HepG2 (cell line): Measurements from ENCODE around the gene SH3BP2. TPM values are rescaled to one million over a fixed set of nuclear protein-coding genes. Genes with fewer than 3 reads are reported as not detected.

Experiments used
- DBP ChIP-seq: sonication (generic); formaldehyde crosslinking; IDR thresholded peaks from 2 replicates; pipeline ENCODE4 v1.4.0; 2020; ENCODE audit warnings: missing genetic modification reagents; ENCODE audit errors: not compliant biosample characterization
- ETS1 ChIP-seq: sonication (generic); formaldehyde crosslinking; IDR thresholded peaks from 2 replicates; pipeline ENCODE4 v1.4.0; 2020; ENCODE audit warnings: missing genetic modification reagents
- FOXK2 ChIP-seq: fragments of 450-650 bp; IDR thresholded peaks from 2 replicates; pipeline ENCODE4 v1.6.1; 2016
- GTF2F1 ChIP-seq: fragments of 150-350 bp; IDR thresholded peaks from 2 replicates; pipeline ENCODE4 v1.6.1; 2014; ENCODE audit warnings: low read length
- HOXD1 ChIP-seq: sonication (generic); formaldehyde crosslinking; IDR thresholded peaks from 2 replicates; pipeline ENCODE4 v1.5.0; 2020; ENCODE audit warnings: missing genetic modification reagents
- KLF6 ChIP-seq: IDR thresholded peaks from 2 replicates; pipeline ENCODE4 v1.8.0; 2016; ENCODE audit warnings: missing biosample characterization, missing genetic modification reagents
- MBNL3 ChIP-seq: fragments of 250-450 bp; sonication (Bioruptor Pico); conservative IDR thresholded peaks from 2 replicates; pipeline ENCODE4 v1.8.0; 2022; ENCODE audit warnings: mild to moderate bottlenecking, inconsistent platforms
- MEF2D ChIP-seq: sonication (generic); formaldehyde crosslinking; IDR thresholded peaks from 2 replicates; pipeline ENCODE4 v1.5.1; 2020; ENCODE audit warnings: mild to moderate bottlenecking, missing genetic modification reagents
- NCOA1 ChIP-seq: sonication (generic); formaldehyde crosslinking; IDR thresholded peaks from 2 replicates; pipeline ENCODE4 v1.9.0; 2021; ENCODE audit warnings: missing genetic modification reagents
- NR3C1 ChIP-seq: sonication (generic); formaldehyde crosslinking; IDR thresholded peaks from 2 replicates; pipeline ENCODE4 v1.4.0; 2020; ENCODE audit warnings: missing genetic modification reagents
- POLR2AphosphoS5 ChIP-seq: IDR thresholded peaks from 2 replicates; pipeline ENCODE4 v1.6.1; 2012; ENCODE audit warnings: low read depth, low read length
- RBM22 ChIP-seq: fragments of 200-400 bp; formaldehyde crosslinking; optimal IDR thresholded peaks from 2 replicates; pipeline ENCODE3; 2017; ENCODE audit warnings: mild to moderate bottlenecking, low read length, moderate library complexity
- SALL1 ChIP-seq: sonication (generic); formaldehyde crosslinking; IDR thresholded peaks from 2 replicates; pipeline ENCODE4 v1.8.0; 2022; ENCODE audit warnings: mild to moderate bottlenecking, missing genetic modification reagents
- ZBTB21 ChIP-seq: sonication (generic); formaldehyde crosslinking; IDR thresholded peaks from 2 replicates; pipeline ENCODE4 v1.4.0; 2020; ENCODE audit warnings: missing genetic modification reagents
- ZIK1 ChIP-seq: sonication (generic); formaldehyde crosslinking; IDR thresholded peaks from 2 replicates; pipeline ENCODE4 v1.5.0; 2020; ENCODE audit warnings: mild to moderate bottlenecking, low read depth, missing genetic modification reagents, borderline replicate concordance
- ZNF792 ChIP-seq: IDR thresholded peaks from 2 replicates; pipeline ENCODE4 v1.6.1; 2016
- polyA plus RNA-seq, 8 experiments: library from polyadenylated mRNA; depleted of rRNA in 3 of 8; stranded (reverse) in 7 of 8; unstranded in 1 of 8; fragments of >200 nt; fragmentation: Illumina TruSeq in 4 of 8; extraction: Trizol in 4 of 8; gene quantifications; 2 replicates each; pipeline versions ENCODE4 v1.2.1 to v1.2.3, GENCODE V29; 2011 to 2016; ENCODE audit warnings: low read depth in 4 of 8, missing spikeins in 1 of 8, mixed read lengths in 1 of 8; ENCODE audit not compliant: insufficient read depth in 1 of 8
- total RNA-seq, 5 experiments: library from RNA; depleted of rRNA; stranded (reverse); fragments of >200 nt; fragmentation: Illumina TruSeq; extraction: Trizol; gene quantifications; 2 replicates each; pipeline ENCODE4 v1.2.3, GENCODE V29; 2016; ENCODE audit warnings: low read depth in 1 of 5
- TF ChIP-seq, protein P1 (sequence below): sonication (generic); formaldehyde crosslinking; IDR thresholded peaks from 2 replicates; pipeline ENCODE4 v1.4.0; 2020; ENCODE audit warnings: mild to moderate bottlenecking, missing genetic modification reagents
- TF ChIP-seq, protein P2 (sequence below): sonication (generic); formaldehyde crosslinking; IDR thresholded peaks from 2 replicates; pipeline ENCODE4 v1.8.1; 2022; ENCODE audit warnings: low read depth, mild to moderate bottlenecking, missing genetic modification reagents
- TF ChIP-seq, protein P3 (sequence below): IDR thresholded peaks from 2 replicates; pipeline ENCODE4 v1.6.1; 2016
- TF ChIP-seq, protein P4 (sequence below): IDR thresholded peaks from 2 replicates; pipeline ENCODE4 v1.6.1; 2016; ENCODE audit warnings: low read depth, control low read depth

The SH3BP2 gene
- total and polyA plus RNA-seq, 2 of the 13 experiments (the other 11 are each of a cell fraction or from before 2014, with no cell fraction given), result 16.9 to 34.5 TPM

GRCh38 chr4:2761035-2761923, 31.6 kb upstream of the SH3BP2 start (continued):
- TF ChIP-seq ZIK1, result 0 out of 2 replicates have a peak, but pooled peaks have one; percentile 46
- no peak; the same call in 1 of the 2 replicates for TF ChIP-seq ZBTB21 (CRISPR knock-in tag)
- peak; percentile 65; the same call in 1 of the 2 replicates for TF ChIP-seq ZNF792 (CRISPR knock-in tag)
- no peak for TF ChIP-seq DBP
- TF ChIP-seq, protein P1, sequence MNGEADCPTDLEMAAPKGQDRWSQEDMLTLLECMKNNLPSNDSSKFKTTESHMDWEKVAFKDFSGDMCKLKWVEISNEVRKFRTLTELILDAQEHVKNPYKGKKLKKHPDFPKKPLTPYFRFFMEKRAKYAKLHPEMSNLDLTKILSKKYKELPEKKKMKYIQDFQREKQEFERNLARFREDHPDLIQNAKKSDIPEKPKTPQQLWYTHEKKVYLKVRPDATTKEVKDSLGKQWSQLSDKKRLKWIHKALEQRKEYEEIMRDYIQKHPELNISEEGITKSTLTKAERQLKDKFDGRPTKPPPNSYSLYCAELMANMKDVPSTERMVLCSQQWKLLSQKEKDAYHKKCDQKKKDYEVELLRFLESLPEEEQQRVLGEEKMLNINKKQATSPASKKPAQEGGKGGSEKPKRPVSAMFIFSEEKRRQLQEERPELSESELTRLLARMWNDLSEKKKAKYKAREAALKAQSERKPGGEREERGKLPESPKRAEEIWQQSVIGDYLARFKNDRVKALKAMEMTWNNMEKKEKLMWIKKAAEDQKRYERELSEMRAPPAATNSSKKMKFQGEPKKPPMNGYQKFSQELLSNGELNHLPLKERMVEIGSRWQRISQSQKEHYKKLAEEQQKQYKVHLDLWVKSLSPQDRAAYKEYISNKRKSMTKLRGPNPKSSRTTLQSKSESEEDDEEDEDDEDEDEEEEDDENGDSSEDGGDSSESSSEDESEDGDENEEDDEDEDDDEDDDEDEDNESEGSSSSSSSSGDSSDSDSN (CRISPR knock-in tag), result 0 out of 2 replicates have a peak, but pooled peaks have one; percentile 34
- no peak for TF ChIP-seq FOXK2
- no peak for TF ChIP-seq MEF2D (CRISPR knock-in tag)
- no peak for TF ChIP-seq GTF2F1
- TF ChIP-seq SALL1, result peak; percentile 26; the same call in 1 of the 2 replicates
- no peak for TF ChIP-seq RBM22
- TF ChIP-seq, protein P2, sequence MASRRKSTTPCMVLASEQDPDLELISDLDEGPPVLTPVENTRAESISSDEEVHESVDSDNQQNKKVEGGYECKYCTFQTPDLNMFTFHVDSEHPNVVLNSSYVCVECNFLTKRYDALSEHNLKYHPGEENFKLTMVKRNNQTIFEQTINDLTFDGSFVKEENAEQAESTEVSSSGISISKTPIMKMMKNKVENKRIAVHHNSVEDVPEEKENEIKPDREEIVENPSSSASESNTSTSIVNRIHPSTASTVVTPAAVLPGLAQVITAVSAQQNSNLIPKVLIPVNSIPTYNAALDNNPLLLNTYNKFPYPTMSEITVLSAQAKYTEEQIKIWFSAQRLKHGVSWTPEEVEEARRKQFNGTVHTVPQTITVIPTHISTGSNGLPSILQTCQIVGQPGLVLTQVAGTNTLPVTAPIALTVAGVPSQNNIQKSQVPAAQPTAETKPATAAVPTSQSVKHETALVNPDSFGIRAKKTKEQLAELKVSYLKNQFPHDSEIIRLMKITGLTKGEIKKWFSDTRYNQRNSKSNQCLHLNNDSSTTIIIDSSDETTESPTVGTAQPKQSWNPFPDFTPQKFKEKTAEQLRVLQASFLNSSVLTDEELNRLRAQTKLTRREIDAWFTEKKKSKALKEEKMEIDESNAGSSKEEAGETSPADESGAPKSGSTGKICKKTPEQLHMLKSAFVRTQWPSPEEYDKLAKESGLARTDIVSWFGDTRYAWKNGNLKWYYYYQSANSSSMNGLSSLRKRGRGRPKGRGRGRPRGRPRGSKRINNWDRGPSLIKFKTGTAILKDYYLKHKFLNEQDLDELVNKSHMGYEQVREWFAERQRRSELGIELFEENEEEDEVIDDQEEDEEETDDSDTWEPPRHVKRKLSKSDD (CRISPR knock-in tag), result 0 out of 2 replicates have a peak, but pooled peaks have one; percentile 30
- no peak for TF ChIP-seq HOXD1 (CRISPR knock-in tag)
- no peak for TF ChIP-seq MBNL3 (CRISPR knock-in tag)
- TF ChIP-seq ETS1, result no peak
- TF ChIP-seq KLF6 (CRISPR knock-in tag), result no peak
- TF ChIP-seq, protein P3, sequence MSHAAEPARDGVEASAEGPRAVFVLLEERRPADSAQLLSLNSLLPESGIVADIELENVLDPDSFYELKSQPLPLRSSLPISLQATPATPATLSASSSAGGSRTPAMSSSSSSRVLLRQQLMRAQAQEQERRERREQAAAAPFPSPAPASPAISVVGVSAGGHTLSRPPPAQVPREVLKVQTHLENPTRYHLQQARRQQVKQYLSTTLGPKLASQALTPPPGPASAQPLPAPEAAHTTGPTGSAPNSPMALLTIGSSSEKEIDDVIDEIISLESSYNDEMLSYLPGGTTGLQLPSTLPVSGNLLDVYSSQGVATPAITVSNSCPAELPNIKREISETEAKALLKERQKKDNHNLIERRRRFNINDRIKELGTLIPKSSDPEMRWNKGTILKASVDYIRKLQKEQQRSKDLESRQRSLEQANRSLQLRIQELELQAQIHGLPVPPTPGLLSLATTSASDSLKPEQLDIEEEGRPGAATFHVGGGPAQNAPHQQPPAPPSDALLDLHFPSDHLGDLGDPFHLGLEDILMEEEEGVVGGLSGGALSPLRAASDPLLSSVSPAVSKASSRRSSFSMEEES (CRISPR knock-in tag), result no peak
- TF ChIP-seq, protein P4, sequence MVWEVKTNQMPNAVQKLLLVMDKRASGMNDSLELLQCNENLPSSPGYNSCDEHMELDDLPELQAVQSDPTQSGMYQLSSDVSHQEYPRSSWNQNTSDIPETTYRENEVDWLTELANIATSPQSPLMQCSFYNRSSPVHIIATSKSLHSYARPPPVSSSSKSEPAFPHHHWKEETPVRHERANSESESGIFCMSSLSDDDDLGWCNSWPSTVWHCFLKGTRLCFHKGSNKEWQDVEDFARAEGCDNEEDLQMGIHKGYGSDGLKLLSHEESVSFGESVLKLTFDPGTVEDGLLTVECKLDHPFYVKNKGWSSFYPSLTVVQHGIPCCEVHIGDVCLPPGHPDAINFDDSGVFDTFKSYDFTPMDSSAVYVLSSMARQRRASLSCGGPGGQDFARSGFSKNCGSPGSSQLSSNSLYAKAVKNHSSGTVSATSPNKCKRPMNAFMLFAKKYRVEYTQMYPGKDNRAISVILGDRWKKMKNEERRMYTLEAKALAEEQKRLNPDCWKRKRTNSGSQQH (CRISPR knock-in tag), result peak; percentile 49; the same call in 1 of the 2 replicates
- peak; percentile 50; the same call in 1 of the 2 replicates for TF ChIP-seq POLR2AphosphoS5
- no peak for TF ChIP-seq NR3C1
- TF ChIP-seq NCOA1 (CRISPR knock-in tag), result no peak
